CD4-positive, alpha-beta T cell treated with Interleukin-21 for 1 hour (primary cell): ENCODE data around the gene AGXT.

Experiments used
- DNase-seq: peaks from one replicate; pipeline ENCODE4 v3.0.0-alpha.2; 2020

The AGXT gene

GRCh38 chr2:240916571-240917008, 48.0 kb downstream of the AGXT start:
- DNase-seq: no peak

GRCh38 chr2:240917009-240917683, 48.5 kb downstream of the AGXT start:
- DNase-seq: no peak

GRCh38 chr2:240917684-240918257, 49.1 kb downstream of the AGXT start:
- no peak for DNase-seq

GRCh38 chr2:240918258-240919091, 49.9 kb downstream of the AGXT start:
- no peak for DNase-seq

- no peak for DNase-seq
Observed at GRCh38 chr2:240919161-240919781, 50.6 kb downstream of the AGXT start.

DNA sequence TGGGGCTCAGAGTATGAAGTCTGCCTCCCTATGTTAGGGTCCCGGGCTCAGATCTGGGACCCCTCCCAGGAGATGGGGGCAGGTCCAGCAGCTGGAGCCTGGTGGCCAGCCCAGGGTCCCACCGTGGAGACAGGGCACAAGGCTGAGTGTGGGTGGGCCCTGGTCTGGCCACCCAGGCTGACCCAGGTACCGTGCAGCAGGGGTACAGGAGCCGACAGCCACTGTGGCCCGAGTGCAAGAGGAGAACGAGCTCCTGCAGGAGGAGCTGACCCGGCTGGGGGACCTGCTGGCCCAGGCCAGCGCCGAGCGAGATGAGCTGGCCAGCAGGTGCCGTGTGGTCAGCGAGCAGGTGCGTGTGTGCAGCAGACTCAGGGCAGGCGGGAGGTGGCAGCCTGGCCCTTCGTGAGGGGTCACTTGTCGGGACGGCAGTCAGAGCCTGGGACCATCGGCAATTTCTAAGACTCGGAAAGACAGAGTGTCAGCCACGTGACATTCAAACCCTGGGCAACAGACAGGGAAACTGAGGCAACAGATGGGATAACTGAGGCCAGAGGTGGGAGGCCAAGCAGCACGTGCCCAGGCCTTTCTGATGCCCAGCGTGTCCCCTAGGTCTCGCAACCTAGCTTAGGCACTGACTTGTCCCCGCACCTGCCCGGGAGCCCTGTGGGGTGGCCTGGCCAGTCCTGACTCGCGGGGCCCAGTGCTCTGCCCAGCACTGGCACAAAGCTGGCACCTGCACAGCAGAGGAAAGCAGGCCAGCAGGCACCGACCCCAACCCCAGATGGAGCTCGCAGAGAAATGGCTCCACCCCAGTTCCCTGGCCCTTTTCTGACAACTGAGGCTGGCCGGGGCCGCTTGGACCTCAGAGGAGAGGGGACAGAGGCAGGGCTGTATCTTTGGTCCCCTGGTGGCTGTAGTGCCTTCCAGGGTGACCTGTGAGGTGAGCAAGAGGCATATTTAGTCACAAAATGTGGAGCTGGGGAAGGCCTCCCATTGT, 51.5 kb downstream of the AGXT start:
- no peak for DNase-seq

GRCh38 chr2:240920783-240921231, 52.2 kb downstream of the AGXT start:
- no peak for DNase-seq

DNA sequence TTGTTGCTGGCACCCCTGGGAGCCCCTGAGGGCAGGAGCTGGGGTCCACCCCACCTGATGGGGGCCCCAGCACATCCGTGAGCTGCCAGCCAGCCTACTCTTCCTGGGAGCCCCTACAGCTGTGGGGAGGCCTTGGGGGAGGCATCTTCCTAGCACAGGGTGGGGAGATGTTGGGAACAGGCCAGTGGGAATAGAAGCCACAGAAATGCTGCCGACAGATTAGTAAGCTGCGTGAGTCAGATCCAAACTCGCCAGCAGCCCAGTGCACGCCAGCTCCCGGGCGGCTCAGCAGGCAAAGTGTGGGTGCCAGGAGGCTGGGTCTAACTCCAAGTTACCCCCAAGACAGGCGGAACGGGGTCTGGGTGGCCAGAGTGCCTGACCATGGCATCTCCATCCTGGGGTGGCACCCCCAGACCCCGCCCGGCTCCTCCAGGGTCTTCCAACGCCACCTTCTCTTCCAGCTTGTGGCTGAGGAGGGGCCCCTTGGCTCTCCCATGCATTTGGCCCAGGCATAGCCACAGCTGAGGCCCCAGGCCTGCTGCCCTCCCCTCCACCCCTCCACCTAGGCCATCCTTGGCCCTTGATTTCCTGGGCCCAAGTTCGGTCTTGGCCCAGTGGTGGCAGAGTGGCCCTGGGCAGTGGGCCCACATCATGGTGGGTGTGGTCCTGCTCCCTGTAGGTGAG, 52.8 kb downstream of the AGXT start:
- DNase-seq: no peak

DNA sequence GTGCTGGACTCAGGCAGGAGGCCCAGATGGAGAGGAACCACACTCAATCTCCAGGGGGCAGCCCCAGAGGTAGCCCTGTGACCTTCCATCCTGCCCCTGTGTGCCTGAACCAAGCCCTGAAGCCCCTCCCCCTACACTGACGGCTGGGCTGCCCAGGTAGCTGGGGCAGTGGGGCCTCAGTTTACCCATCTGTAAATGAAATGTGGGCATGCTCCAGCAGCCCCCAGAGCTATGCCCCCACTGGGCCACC, 53.3 kb downstream of the AGXT start:
- DNase-seq: no peak

DNA sequence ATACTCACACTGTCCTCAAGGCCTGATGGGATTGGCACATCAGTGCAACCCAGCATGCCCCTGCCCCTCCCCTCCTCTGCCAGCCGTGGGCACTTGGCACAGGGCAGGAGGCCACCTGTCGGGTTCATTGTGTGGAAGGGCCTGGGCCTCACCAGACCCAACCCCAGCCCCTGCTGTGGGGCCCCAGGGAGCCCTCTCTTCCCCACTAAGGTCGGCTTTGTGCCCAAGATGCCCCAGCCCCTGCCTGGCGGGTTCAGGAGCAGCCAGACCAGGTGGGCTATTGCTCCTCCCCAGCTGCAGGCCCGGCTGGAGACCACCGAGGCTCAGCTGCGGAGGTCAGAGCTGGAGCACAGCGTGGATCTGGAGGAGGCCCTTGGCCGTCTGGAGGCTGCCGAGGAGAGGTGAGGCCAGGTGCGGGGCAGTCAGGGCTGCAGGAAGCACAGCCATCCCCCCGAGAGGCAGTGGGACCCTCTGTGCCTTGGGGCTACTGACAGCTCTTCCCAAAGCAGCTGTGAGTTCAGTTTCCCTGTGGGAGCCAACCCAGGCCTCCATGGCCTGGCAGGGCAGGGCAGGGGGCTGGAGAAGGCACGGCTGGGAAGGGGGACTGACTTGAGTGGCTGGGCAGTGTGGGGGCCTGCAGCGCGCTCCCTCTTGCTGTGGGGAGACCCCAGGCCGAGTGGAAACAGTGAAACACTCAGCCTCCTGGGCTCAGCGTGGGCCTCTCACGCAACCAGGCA, 53.8 kb downstream of the AGXT start:
- no peak for DNase-seq

- no peak for DNase-seq
Observed at GRCh38 chr2:240922982-240923537, 54.4 kb downstream of the AGXT start.

DNA sequence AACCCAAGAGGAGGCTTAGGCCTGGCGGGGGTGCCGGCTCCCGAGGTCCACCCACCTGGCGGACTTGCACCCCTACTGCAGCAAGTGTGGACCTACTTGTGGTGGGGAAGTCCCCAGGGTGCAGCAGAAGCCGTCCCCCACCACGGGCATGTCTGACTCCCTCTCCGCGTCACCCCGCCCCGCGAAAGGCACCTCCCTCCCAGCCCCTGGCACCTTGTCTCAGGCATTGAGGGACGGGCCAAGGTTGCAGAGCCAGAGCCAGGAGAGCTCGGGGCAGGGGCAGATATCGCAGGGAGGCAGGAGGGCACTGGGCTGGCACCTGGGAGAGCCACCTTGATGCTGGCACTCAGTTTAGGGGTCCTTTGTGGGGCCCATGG, 56.6 kb downstream of the AGXT start:
- DNase-seq: no peak

- no peak for DNase-seq
Observed at GRCh38 chr2:240925568-240926515, 57.2 kb downstream of the AGXT start.

DNA sequence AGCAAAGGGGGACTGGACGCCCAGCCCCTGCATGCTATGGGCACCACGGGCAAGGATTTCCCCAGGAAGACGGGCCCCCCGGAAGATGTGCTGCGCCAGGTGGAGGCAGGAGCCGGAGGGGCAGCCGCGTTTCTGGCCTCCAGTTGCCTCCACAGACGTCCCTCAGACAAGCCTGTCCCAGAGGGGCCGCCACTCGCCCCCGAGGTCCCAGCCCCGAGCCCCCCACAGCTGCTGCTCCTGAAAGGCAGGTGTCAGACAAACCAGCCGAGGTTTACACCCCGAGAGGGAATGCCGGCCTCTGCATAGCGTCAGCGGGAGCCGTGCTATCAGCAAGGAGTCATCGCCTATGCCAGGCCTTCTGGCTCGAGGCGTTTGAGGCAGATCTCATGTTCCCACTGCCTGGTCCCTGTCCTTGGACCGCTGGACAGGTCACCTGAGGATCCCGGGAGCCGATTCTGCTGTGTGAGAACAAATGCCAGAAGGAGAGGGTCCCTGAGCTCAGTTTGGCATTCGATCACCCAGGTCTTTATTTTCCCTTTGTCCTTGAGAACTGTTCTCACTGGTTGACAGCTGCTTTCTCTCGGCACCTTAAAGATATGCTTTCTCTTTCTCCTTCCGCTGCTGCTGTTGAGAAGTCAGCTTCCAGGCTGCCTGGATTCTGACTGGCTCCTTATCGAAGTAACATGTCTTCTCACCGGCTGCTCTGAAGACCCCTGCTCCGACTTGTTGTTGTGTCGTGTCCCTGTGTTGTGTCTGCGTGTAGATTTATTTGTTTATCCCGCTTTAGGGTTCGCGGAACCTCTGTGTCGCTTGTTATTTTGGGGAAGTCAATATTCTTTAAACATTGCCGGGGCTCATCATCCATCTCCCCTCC, 58.1 kb downstream of the AGXT start:
- DNase-seq: no peak

GRCh38 chr2:240927390-240927781, 58.8 kb downstream of the AGXT start:
- DNase-seq: no peak

- DNase-seq: no peak
Observed at GRCh38 chr2:240928476-240929363, 60.1 kb downstream of the AGXT start.

- no peak for DNase-seq
Observed at GRCh38 chr2:240929364-240930095, 60.9 kb downstream of the AGXT start.
